ENCODE measurements around the gene IGSF21. TPM values are rescaled to one million over a fixed set of nuclear protein-coding genes. Genes with fewer than 3 reads are reported as not detected.

The IGSF21 gene
- total and polyA plus RNA-seq, 2 of the 4 experiments (the other 2 are of a cell fraction), result not detected

DNA sequence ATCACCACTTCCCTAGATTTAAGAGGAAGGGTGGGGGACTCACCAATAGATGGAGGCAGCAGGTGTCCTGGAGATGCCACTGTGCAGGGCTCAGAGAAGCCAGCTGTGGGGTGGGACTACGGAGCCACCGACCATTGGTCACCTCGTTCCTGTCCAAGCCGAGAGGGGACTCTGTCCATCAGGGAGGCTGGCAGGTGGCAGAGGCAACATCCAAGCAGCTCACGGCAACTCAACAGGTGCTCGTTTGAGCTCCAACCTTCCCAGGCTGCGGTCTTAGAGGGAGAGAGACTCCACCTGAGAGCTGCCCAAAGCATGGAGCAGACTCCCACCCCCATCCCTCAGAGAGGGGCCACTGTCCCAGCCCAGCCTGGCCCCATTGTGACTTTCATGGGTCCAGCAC, 71.4 kb downstream of the IGSF21 start:
- Histone ChIP-seq H3K79me1 (ENCODE audit: low read depth in 1 of 2, low read length in 2 of 2) (no peaks in the 10 kb centered on the region), H3K9me3 (ENCODE audit: control insufficient read depth, insufficient read depth, low read length) (no peaks in the 10 kb centered on the region), H3K4me1 (ENCODE audit: control insufficient read depth, insufficient read depth, low read length) (no peaks in the 10 kb centered on the region), H3K9me1 (ENCODE audit: insufficient read depth, low read length) (no peaks in the 10 kb centered on the region), H2AFZ (replicated peaks; ENCODE audit: low read length, poor library complexity) (no peak overlapping the region), H3K27ac (ENCODE audit: insufficient read depth, low read length) (no peak overlapping the region), H2AK5ac (ENCODE audit: low read depth, low read length) (no peak overlapping the region), H2BK120ac (ENCODE audit: low read depth, low read length) (no peak overlapping the region), H4K91ac (ENCODE audit: insufficient read depth, low read depth, low read length) (no peak overlapping the region), H4K8ac (ENCODE audit: low read depth in 2 of 2, low read length in 2 of 2) (no peak overlapping the region), H4K5ac (ENCODE audit: low read depth, low read length) (no peak overlapping the region), H3K56ac (ENCODE audit: extremely low read depth, insufficient read depth, low read length) (no peak overlapping the region), H3K4me3 (ENCODE audit: insufficient read depth, low read depth, low read length) (no peak overlapping the region), H3K4me2 (ENCODE audit: low read depth, low read length) (no peak overlapping the region), H2BK5ac (ENCODE audit: low read depth, low read length, poor library complexity, severe bottlenecking) (no peak overlapping the region), H2BK20ac (ENCODE audit: low read depth, low read length) (no peak overlapping the region), H3K18ac (ENCODE audit: low read depth, low read length) (no peak overlapping the region), H3K23ac (ENCODE audit: low read depth, low read length) (no peak overlapping the region), H2AK9ac (replicated peaks; ENCODE audit: low read depth, low read length, poor library complexity) (no peak overlapping the region), H4K20me1 (ENCODE audit: insufficient read depth, low read length) (no peaks in the 10 kb centered on the region), H2BK15ac (ENCODE audit: low read depth, low read length) (no peak overlapping the region), H3K14ac (replicated peaks; ENCODE audit: low read depth, low read length) (no peak overlapping the region), H3K9ac (ENCODE audit: low read depth, low read length) (no peak overlapping the region), H3K27me3 (ENCODE audit: control insufficient read depth, insufficient read depth, low read length) (no peaks in the 10 kb centered on the region), H3K4ac (ENCODE audit: low read depth, low read length) (no peak overlapping the region), H3K36me3 (ENCODE audit: control insufficient read depth, insufficient read depth, low read length) (no peaks in the 10 kb centered on the region)
- BruUV-seq (replicated peaks), result no TSS peak
- dilution Hi-C loops (cut with HindIII; ENCODE audit: low sequenced_read_pairs, unreplicated experiment) (no loop called here), intact Hi-C loops (cut with micrococcal nuclease) (no loop called here), in situ Hi-C loops (cut with MboI; ENCODE audit: low sequenced_read_pairs) (no loop called here)
- ChIA-PET CTCF (no interaction called here), POLR2A (ENCODE audit: unreplicated experiment) (no interaction called here)
- TF ChIP-seq MAZ (IDR thresholded peaks at IDR 0.05; ENCODE audit: borderline replicate concordance, low read depth, low read length) (no peak), RAD21 (IDR thresholded peaks at IDR 0.05; ENCODE audit: low read length) (no peak), BHLHE40 (IDR thresholded peaks at IDR 0.05; ENCODE audit: low read depth, low read length) (no peak), MXI1 (IDR thresholded peaks at IDR 0.05; ENCODE audit: borderline replicate concordance, low read depth, low read length) (no peak), CHD1 (IDR thresholded peaks at IDR 0.05; ENCODE audit: low read depth, low read length) (no peak), CEBPB (IDR thresholded peaks at IDR 0.05; ENCODE audit: low read depth, low read length) (no peak), MAFK (IDR thresholded peaks at IDR 0.05; ENCODE audit: low read depth, low read length) (no peak), POLR2A (IDR thresholded peaks at IDR 0.05; ENCODE audit: low read depth, low read length) (no peak), USF2 (IDR thresholded peaks at IDR 0.05; ENCODE audit: low read depth, low read length) (no peak), RFX5 (IDR thresholded peaks at IDR 0.05; ENCODE audit: low read depth, low read length) (no peak), SMC3 (IDR thresholded peaks at IDR 0.05; ENCODE audit: low read depth, low read length) (no peak), NFE2L2 (IDR thresholded peaks at IDR 0.05; ENCODE audit: low read depth, low read length) (no peak), FOS (IDR thresholded peaks at IDR 0.05; ENCODE audit: low read depth, low read length) (no peak), CTCF (conservative IDR thresholded peaks at IDR 0.05; ENCODE audit: low read depth, low read length) (no peak), RCOR1 (IDR thresholded peaks at IDR 0.05; ENCODE audit: insufficient replicate concordance, low read length) (no peak), ELK1 (IDR thresholded peaks at IDR 0.05; ENCODE audit: borderline replicate concordance, low read depth, low read length) (no peak)
- ATAC-seq (ENCODE audit: low read depth) (no peak), DNase-seq (no peak)
- WGBS, 2 experiments (ENCODE audit: extremely low coverage in 2 of 2, insufficient read length in 1 of 2), result 52% methylated on average over 6 of the region's 7 CpGs; no CpG with 5 or more reads in 1 of the 2 experiments

Measured in IMR-90 (cell line).